Measurements from ENCODE around the gene ZBTB46.
"Not testable (repeated sequence)": the region's sequence is repeated elsewhere in the genome, so short reads cannot be mapped to it uniquely, and the experiment has no call there.

DNA sequence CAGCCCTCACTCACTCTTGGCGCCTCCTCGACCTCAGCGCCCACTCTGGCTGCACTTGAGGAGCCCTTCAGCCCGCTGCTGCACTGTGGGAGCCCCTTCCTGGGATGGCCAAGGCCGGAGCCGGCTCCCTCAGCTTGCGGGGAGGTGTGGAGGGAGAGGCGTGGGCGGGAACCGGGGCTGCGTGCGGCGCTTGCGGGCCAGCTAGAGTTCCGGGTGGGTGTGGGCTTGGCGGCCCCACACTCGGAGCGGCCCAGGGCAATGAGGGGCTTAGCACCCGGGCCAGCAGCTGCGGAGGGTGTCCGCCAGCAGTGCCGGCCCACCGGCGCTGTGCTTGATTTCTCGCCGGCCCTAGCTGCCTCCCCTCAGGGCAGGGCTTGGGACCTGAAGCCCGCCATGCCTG is 30.7 kb downstream of the ZBTB46 start:
- TF ChIP-seq, protein P1, sequence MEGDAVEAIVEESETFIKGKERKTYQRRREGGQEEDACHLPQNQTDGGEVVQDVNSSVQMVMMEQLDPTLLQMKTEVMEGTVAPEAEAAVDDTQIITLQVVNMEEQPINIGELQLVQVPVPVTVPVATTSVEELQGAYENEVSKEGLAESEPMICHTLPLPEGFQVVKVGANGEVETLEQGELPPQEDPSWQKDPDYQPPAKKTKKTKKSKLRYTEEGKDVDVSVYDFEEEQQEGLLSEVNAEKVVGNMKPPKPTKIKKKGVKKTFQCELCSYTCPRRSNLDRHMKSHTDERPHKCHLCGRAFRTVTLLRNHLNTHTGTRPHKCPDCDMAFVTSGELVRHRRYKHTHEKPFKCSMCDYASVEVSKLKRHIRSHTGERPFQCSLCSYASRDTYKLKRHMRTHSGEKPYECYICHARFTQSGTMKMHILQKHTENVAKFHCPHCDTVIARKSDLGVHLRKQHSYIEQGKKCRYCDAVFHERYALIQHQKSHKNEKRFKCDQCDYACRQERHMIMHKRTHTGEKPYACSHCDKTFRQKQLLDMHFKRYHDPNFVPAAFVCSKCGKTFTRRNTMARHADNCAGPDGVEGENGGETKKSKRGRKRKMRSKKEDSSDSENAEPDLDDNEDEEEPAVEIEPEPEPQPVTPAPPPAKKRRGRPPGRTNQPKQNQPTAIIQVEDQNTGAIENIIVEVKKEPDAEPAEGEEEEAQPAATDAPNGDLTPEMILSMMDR (conservative IDR thresholded peaks at IDR 0.05), result not testable (repeated sequence)
- TF ChIP-seq ZFX (IDR thresholded peaks at IDR 0.05), result not testable (repeated sequence)

Measured in C4-2B (cell line).